GM15510 (cell line): Measurements from ENCODE around the gene RPS6KA2.

Source experiments
- POLR2A ChIP-seq: IDR thresholded peaks from 3 replicates; pipeline ENCODE4 v1.6.1; 2011; ENCODE audit warnings: borderline replicate concordance; ENCODE audit not compliant: insufficient read length; ENCODE audit errors: extremely low read depth

RPS6KA2 gene

GRCh38 chr6:166566026-166567011 is 60.7 kb downstream of the RPS6KA2 start:
- TF ChIP-seq POLR2A, result no peak

GRCh38 chr6:166565084-166565967 is 61.7 kb downstream of the RPS6KA2 start:
- no peak for TF ChIP-seq POLR2A

GRCh38 chr6:166563805-166564204 is 63.2 kb downstream of the RPS6KA2 start:
- TF ChIP-seq POLR2A, result no peak

GRCh38 chr6:166563200-166563599 is 63.9 kb downstream of the RPS6KA2 start:
- TF ChIP-seq POLR2A, result no peak

- TF ChIP-seq POLR2A, result no peak
Measured at GRCh38 chr6:166562726-166563125, 64.3 kb downstream of the RPS6KA2 start.

- TF ChIP-seq POLR2A, result no peak
Measured at GRCh38 chr6:166561771-166562359, 65.2 kb downstream of the RPS6KA2 start.

- TF ChIP-seq POLR2A, result no peak
Measured at GRCh38 chr6:166560222-166560621, 66.8 kb downstream of the RPS6KA2 start.

GRCh38 chr6:166559662-166560061 is 67.4 kb downstream of the RPS6KA2 start:
- TF ChIP-seq POLR2A, result no peak

- TF ChIP-seq POLR2A, result no peak
Measured at GRCh38 chr6:166559211-166559610, 67.8 kb downstream of the RPS6KA2 start.

GRCh38 chr6:166558156-166559005 is 68.7 kb downstream of the RPS6KA2 start:
- no peak for TF ChIP-seq POLR2A

GRCh38 chr6:166556863-166557322 is 70.2 kb downstream of the RPS6KA2 start:
- TF ChIP-seq POLR2A, result no peak

GRCh38 chr6:166556336-166556735 is 70.7 kb downstream of the RPS6KA2 start:
- TF ChIP-seq POLR2A, result no peak

- TF ChIP-seq POLR2A, result no peak
Measured at GRCh38 chr6:166555086-166555485, 72.0 kb downstream of the RPS6KA2 start.

- no peak for TF ChIP-seq POLR2A
Measured at GRCh38 chr6:166554316-166554715, 72.7 kb downstream of the RPS6KA2 start.

- TF ChIP-seq POLR2A, result no peak
Measured at GRCh38 chr6:166553563-166554271, 73.3 kb downstream of the RPS6KA2 start.
